Measurements from ENCODE around the gene ZNF777.
"Not testable (repeated sequence)": the region's sequence is repeated elsewhere in the genome, so short reads cannot be mapped to it uniquely, and the experiment has no call there.

ZNF777 gene

GRCh38 chr7:149460493-149461277, at the start of gene ZNF777:
Gene ZNF777 (minus strand): TSS chr7:149461062. CDS start chr7:149456022, 5,040 bp downstream.
- peak; percentile 73 for DNase-seq

GRCh38 chr7:149510248-149510647, 49.4 kb upstream of the ZNF777 start:
- DNase-seq = no peak

- no peak for DNase-seq
These were observed 48.9 kb upstream of the ZNF777 start for GRCh38 chr7:149509774-149510173.

- no peak for DNase-seq
These were observed 44.7 kb upstream of the ZNF777 start for GRCh38 chr7:149505551-149505950.

- DNase-seq = no peak
These were observed 40.8 kb upstream of the ZNF777 start for GRCh38 chr7:149501651-149502050.

GRCh38 chr7:149500910-149501309, 40.0 kb upstream of the ZNF777 start:
- DNase-seq = no peak

- DNase-seq = no peak
These were observed 39.3 kb upstream of the ZNF777 start for GRCh38 chr7:149500201-149500600.

- no peak for DNase-seq
These were observed 37.9 kb upstream of the ZNF777 start for GRCh38 chr7:149498811-149499210.

GRCh38 chr7:149497467-149498261, 36.8 kb upstream of the ZNF777 start, which contains the start of gene ZNF746:
Gene ZNF746 (minus strand): TSS chr7:149497809. CDS start chr7:149497536, 273 bp downstream.
- DNase-seq = peak; percentile 83

- peak; percentile 56 for DNase-seq
These were observed 36.0 kb upstream of the ZNF777 start for GRCh38 chr7:149496642-149497391.

GRCh38 chr7:149495785-149496641, 35.2 kb upstream of the ZNF777 start:
- DNase-seq = no peak

- no peak for DNase-seq
These were observed 34.0 kb upstream of the ZNF777 start for GRCh38 chr7:149494738-149495368.

GRCh38 chr7:149493975-149494374, 33.1 kb upstream of the ZNF777 start:
- not testable (repeated sequence) for DNase-seq

GRCh38 chr7:149493366-149493765, 32.5 kb upstream of the ZNF777 start:
- DNase-seq = no peak

- no peak for DNase-seq
These were observed 29.4 kb upstream of the ZNF777 start for GRCh38 chr7:149490083-149490760.

GRCh38 chr7:149489391-149490024, 28.6 kb upstream of the ZNF777 start:
- DNase-seq = no peak

- DNase-seq = no peak
These were observed 18.7 kb upstream of the ZNF777 start for GRCh38 chr7:149479568-149479967.

GRCh38 chr7:149478754-149479153, 17.9 kb upstream of the ZNF777 start:
- DNase-seq = no peak

- no peak for DNase-seq
These were observed 16.9 kb upstream of the ZNF777 start for GRCh38 chr7:149477494-149478443.

Data from stimulated activated CD4-positive, alpha-beta T cell treated with anti-CD3 and anti-CD28 coated beads, Interleukin-12 subunit alpha, Interleukin-12 subunit beta, amount 100 ng/mL, for 4 hours (primary cell).